Measurements from ENCODE around the gene LGALSL. TPM values are rescaled to one million over a fixed set of nuclear protein-coding genes. Genes with fewer than 3 reads are reported as not detected.

Gene LGALSL
- total and polyA plus RNA-seq, 2 of the 13 experiments (the other 11 are each of a cell fraction or from before 2014, with no cell fraction given): 15.4 to 20.0 TPM

DNA sequence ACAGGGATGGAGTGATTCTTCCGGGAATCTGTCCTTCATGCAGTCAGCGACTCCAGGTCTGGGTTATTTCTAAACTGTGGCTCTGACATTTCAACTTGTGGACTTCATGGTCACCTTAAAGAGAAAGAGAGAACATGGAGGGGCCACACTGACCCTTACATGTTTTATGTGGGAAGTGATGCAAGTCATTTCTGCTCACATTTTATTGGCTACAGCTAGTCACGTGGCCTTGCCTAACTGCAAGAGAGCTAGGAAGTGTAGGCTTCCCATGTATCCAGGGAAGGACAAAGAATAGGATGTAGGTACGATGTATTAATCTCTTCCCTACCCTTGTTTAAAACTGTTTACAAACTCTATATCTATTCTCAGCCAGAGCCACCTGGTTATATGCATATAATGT is 39.8 kb downstream of the LGALSL start:
- ChIA-PET POLR2A (no interaction called here), CTCF (ENCODE audit: low intra/inter-chr PET ratio, low total read pairs) (no interaction called here)
- no peaks in the 10 kb centered on the region for H4K20me1 ChIP-seq (ENCODE audit: insufficient read depth, low read length)
- FAIRE-seq (no peak), DNase-seq (ENCODE audit: low spot score) (no peak), ATAC-seq (no peak)
- no TSS peak for BruUV-seq (replicated peaks)
- 54% methylated on average over 4 of the region's 4 CpGs for WGBS (ENCODE audit: low lambda C conversion rate)
- H2AFZ ChIP-seq (ENCODE audit: low read length): no peak overlapping the region
- TF ChIP-seq, protein P1, sequence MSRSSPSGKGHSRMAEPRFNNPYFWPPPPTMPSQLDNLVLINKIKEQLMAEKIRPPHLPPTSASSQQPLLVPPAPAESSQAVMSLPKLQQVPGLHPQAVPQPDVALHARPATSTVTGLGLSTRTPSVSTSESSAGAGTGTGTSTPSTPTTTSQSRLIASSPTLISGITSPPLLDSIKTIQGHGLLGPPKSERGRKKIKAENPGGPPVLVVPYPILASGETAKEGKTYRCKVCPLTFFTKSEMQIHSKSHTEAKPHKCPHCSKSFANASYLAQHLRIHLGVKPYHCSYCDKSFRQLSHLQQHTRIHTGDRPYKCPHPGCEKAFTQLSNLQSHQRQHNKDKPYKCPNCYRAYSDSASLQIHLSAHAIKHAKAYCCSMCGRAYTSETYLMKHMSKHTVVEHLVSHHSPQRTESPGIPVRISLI (CRISPR knock-in tag; IDR thresholded peaks at IDR 0.05; ENCODE audit: borderline replicate concordance): no peak
- TF ChIP-seq ZNF564 (CRISPR knock-in tag; IDR thresholded peaks at IDR 0.05) (no peak), NFYC (CRISPR knock-in tag; IDR thresholded peaks at IDR 0.05) (peak; percentile 53), NFYB (CRISPR knock-in tag; IDR thresholded peaks at IDR 0.05) (peak; percentile 27; the same call in 1 of the 2 replicates), FOXJ3 (CRISPR knock-in tag; IDR thresholded peaks at IDR 0.05; ENCODE audit: borderline replicate concordance) (no peak)
- TF ChIP-seq, protein P2, sequence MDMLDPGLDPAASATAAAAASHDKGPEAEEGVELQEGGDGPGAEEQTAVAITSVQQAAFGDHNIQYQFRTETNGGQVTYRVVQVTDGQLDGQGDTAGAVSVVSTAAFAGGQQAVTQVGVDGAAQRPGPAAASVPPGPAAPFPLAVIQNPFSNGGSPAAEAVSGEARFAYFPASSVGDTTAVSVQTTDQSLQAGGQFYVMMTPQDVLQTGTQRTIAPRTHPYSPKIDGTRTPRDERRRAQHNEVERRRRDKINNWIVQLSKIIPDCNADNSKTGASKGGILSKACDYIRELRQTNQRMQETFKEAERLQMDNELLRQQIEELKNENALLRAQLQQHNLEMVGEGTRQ (IDR thresholded peaks at IDR 0.05; ENCODE audit: low read depth, low read length): peak; percentile 53
- TF ChIP-seq, protein P2 (CRISPR knock-in tag; IDR thresholded peaks at IDR 0.05; ENCODE audit: borderline replicate concordance): peak; percentile 44; the same call in 1 of the 2 replicates
- no peaks in the 10 kb centered on the region for H3K4me1 ChIP-seq (ENCODE audit: insufficient read depth, low read length)
- H3K27me3 ChIP-seq (ENCODE audit: control insufficient read depth in 1 of 2, insufficient read depth in 2 of 2, low read length in 2 of 2): peaks cover 0 to 39% of the 10 kb centered on the region in 2 experiments; a peak in 2 of 5 replicates
- no peak overlapping the region for H3K4me3 ChIP-seq (replicated peaks in 1 of 3; ENCODE audit: insufficient read depth in 1 of 3, low read depth in 2 of 3, low read length in 3 of 3)
- intact Hi-C loops (cut with micrococcal nuclease; ENCODE audit: unreplicated experiment): no loop called here
- H3K9ac ChIP-seq (ENCODE audit: insufficient read depth, low read depth, low read length): no peak overlapping the region
- H3K79me2 ChIP-seq (ENCODE audit: insufficient read depth, low read length): no peaks in the 10 kb centered on the region
- H3K4me2 ChIP-seq (ENCODE audit: low read depth, low read length): no peak overlapping the region
- no peak overlapping the region for H3K27ac ChIP-seq (ENCODE audit: extremely low read length, insufficient read depth, low read length)
- H3K36me3 ChIP-seq (replicated peaks in 1 of 2; ENCODE audit: control insufficient read depth in 1 of 2, insufficient read depth in 2 of 2, low read length in 2 of 2): no peaks in the 10 kb centered on the region
- in situ Hi-C loops (cut with HindIII; ENCODE audit: extremely low pct_ligation_motif_present, low pct_unique_long_range_greater_than_20kb): no loop called here
- no peaks in the 10 kb centered on the region for H3K9me3 ChIP-seq (ENCODE audit: low read length)
